GM06990 (cell line): Measurements from ENCODE around the gene VSIG10.

Source experiments
- DNase-seq: peaks from one replicate; pipeline ENCODE4 v3.0.0-alpha.2; 2011; ENCODE audit not compliant: insufficient read length; ENCODE audit errors: extremely low read depth
- H3K27me3 ChIP-seq: replicated peaks from 2 replicates; pipeline ENCODE4 v1.6.0; 2011; ENCODE audit warnings: low read length; ENCODE audit not compliant: control insufficient read depth, insufficient read depth
- H3K36me3 ChIP-seq: 2 replicates; pipeline ENCODE4 v1.5.1; 2011; ENCODE audit warnings: low read length; ENCODE audit not compliant: control insufficient read depth, insufficient read depth
- H3K4me3 ChIP-seq: replicated peaks from 2 replicates; pipeline ENCODE4 v1.5.1; 2011; ENCODE audit warnings: low read depth, mild to moderate bottlenecking, control low read depth, low read length
- TF ChIP-seq, protein P1 (sequence below): IDR thresholded peaks from 2 replicates; pipeline ENCODE4 v1.5.1; 2011; ENCODE audit warnings: low read length, control low read depth, mild to moderate bottlenecking, inconsistent platforms; ENCODE audit not compliant: insufficient read depth, poor library complexity, severe bottlenecking

VSIG10 gene

DNA sequence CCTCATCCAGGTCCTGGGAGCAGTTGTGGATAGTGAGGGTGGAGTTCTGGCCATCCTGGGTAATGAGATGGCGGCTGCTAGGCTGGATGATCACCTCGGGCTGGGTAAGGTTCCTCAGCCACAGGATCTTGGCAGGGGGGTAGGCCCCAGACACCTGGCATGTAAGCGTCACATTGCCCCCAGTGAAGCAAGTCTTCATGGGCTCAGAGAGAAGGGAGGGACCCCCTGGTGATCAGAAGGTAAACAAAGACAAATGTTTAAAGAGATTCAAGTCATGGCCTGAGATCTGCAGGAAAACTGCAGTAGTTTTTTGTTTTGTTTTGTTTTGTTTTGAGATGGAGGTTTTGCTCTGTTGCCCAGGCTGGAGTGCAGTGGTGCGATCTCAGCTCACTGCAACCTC is 30.0 kb downstream of the VSIG10 start:
- no peaks in the 10 kb centered on the region for H3K27me3 ChIP-seq
- H3K36me3 ChIP-seq, result no peaks in the 10 kb centered on the region
- TF ChIP-seq, protein P1, sequence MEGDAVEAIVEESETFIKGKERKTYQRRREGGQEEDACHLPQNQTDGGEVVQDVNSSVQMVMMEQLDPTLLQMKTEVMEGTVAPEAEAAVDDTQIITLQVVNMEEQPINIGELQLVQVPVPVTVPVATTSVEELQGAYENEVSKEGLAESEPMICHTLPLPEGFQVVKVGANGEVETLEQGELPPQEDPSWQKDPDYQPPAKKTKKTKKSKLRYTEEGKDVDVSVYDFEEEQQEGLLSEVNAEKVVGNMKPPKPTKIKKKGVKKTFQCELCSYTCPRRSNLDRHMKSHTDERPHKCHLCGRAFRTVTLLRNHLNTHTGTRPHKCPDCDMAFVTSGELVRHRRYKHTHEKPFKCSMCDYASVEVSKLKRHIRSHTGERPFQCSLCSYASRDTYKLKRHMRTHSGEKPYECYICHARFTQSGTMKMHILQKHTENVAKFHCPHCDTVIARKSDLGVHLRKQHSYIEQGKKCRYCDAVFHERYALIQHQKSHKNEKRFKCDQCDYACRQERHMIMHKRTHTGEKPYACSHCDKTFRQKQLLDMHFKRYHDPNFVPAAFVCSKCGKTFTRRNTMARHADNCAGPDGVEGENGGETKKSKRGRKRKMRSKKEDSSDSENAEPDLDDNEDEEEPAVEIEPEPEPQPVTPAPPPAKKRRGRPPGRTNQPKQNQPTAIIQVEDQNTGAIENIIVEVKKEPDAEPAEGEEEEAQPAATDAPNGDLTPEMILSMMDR, result no peak
- H3K4me3 ChIP-seq, result no peak overlapping the region
- no peak for DNase-seq

DNA sequence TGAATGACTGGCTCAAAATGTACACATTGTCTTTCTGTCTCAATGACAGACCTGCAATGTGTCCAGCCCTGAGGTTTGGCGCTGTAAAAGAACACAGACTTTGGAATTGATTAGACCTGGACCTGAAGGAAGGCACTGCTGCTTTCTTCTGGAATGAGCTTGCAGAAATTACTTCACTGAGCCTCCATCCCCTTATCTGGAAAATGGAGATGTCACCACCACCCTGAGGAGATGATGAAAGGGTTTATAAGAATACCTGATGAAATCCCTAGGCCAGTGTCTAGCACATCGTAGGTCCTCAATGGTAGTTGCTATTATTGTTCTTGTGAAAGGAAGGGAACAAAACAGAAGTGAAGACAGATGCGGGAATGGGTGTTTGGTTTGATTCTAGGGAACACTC is 33.2 kb downstream of the VSIG10 start:
- TF ChIP-seq, protein P1, result no peak
- no peaks in the 10 kb centered on the region for H3K36me3 ChIP-seq
- H3K4me3 ChIP-seq, result no peak overlapping the region
- no peak for DNase-seq
- H3K27me3 ChIP-seq, result no peaks in the 10 kb centered on the region; the same call in 1 of the 2 replicates

DNA sequence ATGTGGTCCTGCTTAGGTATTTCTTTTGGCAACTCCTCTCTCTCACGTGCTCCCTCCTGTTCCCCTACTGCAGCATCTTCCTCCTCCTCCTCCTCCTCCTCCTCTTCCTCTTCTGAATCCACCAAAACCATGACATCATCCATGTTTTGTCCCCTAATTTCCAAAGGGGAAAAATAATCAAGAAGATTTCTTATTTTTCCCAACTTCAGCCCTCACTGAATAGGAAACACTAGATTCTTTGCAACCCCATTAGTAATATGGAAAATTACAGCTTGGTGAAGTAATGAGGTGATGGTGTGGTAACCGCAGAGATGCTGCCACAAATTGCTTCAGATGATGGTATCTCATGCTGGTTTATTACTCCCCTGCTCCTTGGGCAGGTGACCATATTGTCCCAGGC is 35.4 kb downstream of the VSIG10 start:
- no peak for DNase-seq
- TF ChIP-seq, protein P1, result no peak
- H3K4me3 ChIP-seq, result no peak overlapping the region
- H3K36me3 ChIP-seq, result no peaks in the 10 kb centered on the region
- no peaks in the 10 kb centered on the region; the same call in 1 of the 2 replicates for H3K27me3 ChIP-seq

DNA sequence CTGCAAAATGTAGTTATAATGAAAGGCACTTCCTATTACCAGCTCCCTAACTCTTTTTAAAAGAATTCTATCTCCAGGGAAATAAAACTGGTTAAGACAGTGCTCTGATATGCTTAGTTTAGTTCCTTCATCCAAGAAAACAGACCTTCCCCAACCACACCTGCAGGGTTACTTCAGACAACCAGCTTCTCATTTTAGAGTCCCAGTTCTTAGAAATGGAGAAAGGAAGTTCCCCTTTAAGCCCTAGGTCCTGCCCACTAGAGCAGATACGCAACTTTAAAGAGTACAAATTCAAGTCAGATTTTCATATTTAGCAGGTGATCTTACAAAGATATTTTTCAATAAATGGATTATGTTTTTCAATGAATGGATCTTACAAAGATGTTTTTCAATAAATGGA is 38.4 kb downstream of the VSIG10 start:
- no peak for DNase-seq
- Histone ChIP-seq H3K36me3 (no peaks in the 10 kb centered on the region), H3K4me3 (no peak overlapping the region), H3K27me3 (no peaks in the 10 kb centered on the region; the same call in 1 of the 2 replicates)
- TF ChIP-seq, protein P1, result no peak

DNA sequence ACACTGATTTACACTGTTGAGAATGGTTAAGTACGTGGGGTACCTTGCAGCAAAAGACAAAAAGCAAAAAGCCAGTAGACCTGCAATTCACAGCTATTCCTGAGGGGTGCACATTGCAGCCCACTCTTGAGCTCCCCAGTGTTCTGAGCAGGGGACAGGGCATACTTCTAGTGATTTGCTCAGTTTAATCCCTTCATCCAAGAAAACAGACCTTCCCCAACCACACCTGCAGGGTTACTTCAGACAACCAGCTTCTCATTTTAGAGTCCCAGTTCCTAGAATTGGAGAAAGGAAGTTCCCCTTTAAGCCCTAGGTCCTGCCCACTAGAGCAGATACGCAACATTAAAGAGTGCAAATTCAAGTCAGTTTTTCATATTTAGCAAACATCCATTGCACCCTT is 39.2 kb downstream of the VSIG10 start:
- Histone ChIP-seq H3K27me3 (no peaks in the 10 kb centered on the region; the same call in 1 of the 2 replicates), H3K4me3 (no peak overlapping the region), H3K36me3 (no peaks in the 10 kb centered on the region)
- TF ChIP-seq, protein P1, result peak; percentile 49
- no peak for DNase-seq

DNA sequence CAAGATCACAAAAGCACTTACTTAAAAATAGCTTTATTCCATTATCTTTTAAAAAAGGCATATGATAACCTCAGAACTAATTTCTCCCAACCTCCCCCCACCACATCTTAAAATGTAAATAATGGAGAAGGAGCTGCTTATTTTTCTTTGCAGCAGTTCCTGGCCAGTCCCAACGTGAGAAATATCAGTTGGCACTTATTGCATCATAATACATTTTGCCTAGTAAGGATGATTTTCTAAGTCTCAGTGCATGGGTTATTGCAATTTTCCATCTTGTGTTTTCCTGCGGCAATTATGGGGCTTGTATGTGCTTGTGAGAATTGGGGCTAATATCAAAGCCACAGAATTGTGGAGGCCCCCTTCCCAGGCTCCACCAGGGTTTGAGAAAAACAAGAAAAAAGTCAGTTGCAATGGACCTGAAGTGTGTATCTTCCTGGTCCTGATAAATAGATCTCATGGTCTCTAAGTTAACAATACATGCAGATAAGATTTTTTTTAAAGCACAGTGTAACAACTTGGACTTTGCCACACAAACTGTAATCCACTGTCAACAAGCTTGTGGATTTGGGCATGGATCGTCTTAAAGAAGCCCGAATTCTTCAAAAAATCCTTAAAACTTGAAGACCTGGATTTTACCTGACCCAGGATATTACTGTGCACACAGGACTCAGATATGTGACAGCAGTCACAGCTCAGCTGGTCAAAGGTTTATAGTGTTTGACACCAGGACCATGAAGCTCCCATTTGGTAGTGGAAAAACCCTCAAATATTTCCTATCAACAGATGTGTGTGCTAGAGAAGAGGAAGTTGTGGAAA is 40.0 kb downstream of the VSIG10 start:
- TF ChIP-seq, protein P1, result no peak
- H3K4me3 ChIP-seq, result no peak overlapping the region
- no peak for DNase-seq
- no peaks in the 10 kb centered on the region for H3K36me3 ChIP-seq
- H3K27me3 ChIP-seq, result no peaks in the 10 kb centered on the region; the same call in 1 of the 2 replicates
